Gastrocnemius medialis (tissue), 4 donors: Measurements from ENCODE around the gene CPSF4L. TPM values are rescaled to one million over a fixed set of nuclear protein-coding genes. Genes with fewer than 3 reads are reported as not detected.
A peak's percentile ranks its signal among the peaks of the same experiment; 100 is the strongest.

Experiments
- ATAC-seq, 2 donors: fragments of 150-250 bp; one replicate each; pipeline ENCODE4 v1.9.1; 2016
- DNase-seq, 2 donors: peaks; one replicate each; pipeline ENCODE4 v3.0.0-alpha.2; 2019
- H3K27ac ChIP-seq, 4 donors: fragments of 200-600 bp; sonication (generic); 1 replicate in 1 of 4; 2 replicates in 3 of 4; pipeline ENCODE4 v1.5.1; 2016 to 2018; ENCODE audit warnings: mild to moderate bottlenecking in 2 of 4, moderate library complexity in 1 of 4
- H3K27me3 ChIP-seq, 3 donors: fragments of 200-600 bp; sonication (generic) in 2 of 3; 1 replicate in 1 of 3; 2 replicates in 2 of 3; pipeline versions ENCODE4 v1.5.1 to v1.6.0; 2016 to 2019; ENCODE audit warnings: mild to moderate bottlenecking in 1 of 3, moderate library complexity in 1 of 3
- H3K36me3 ChIP-seq, 2 donors: fragments of 200-600 bp; sonication (generic) in 1 of 2; one replicate each; pipeline ENCODE4 v1.5.1; 2017 to 2018
- H3K4me1 ChIP-seq, 2 donors: fragments of 200-600 bp; sonication (generic) in 1 of 2; one replicate each; pipeline ENCODE4 v1.5.1; 2016 to 2017; ENCODE audit warnings: mild to moderate bottlenecking in 2 of 2
- H3K4me3 ChIP-seq, 4 donors: fragments of 200-600 bp; sonication (generic) in 3 of 4; 1 replicate in 1 of 4; 2 replicates in 3 of 4; pipeline ENCODE4 v1.5.1; 2016 to 2019; ENCODE audit warnings: mild to moderate bottlenecking in 2 of 4
- H3K9me3 ChIP-seq, 3 donors: fragments of 200-600 bp; sonication (generic) in 2 of 3; 1 replicate in 1 of 3; 2 replicates in 2 of 3; pipeline ENCODE4 v1.5.1; 2016 to 2019
- CTCF ChIP-seq, 5 experiments: fragments of 450-650 bp in 3 of 5; fragments of 200-600 bp in 2 of 5; sonication (generic) in 2 of 5; IDR thresholded peaks in 4 of 5; conservative IDR thresholded peaks in 1 of 5; 1 replicate in 4 of 5; 2 replicates in 1 of 5; pipeline ENCODE4 v1.5.1; 2016 to 2019; ENCODE audit warnings: antibody characterized with exemption in 5 of 5, mild to moderate bottlenecking in 3 of 5, moderate library complexity in 3 of 5
- POLR2A ChIP-seq, 2 donors: fragments of 450-650 bp; IDR thresholded peaks; one replicate each; pipeline ENCODE4 v1.6.1; 2017; ENCODE audit warnings: antibody characterized with exemption in 2 of 2, mild to moderate bottlenecking in 2 of 2, moderate library complexity in 2 of 2
- in situ Hi-C, 4 donors: fragments of 200-750 bp; cut with MboI; loops; one replicate each; pipeline versions ENCODE4 v1.15.0 to v1.8.0; 2017; ENCODE audit warnings: low sequenced_read_pairs in 4 of 4
- intact Hi-C: fragments of 100-400 bp; cut with DNase I; formaldehyde crosslinking; loops from one replicate; pipeline ENCODE4 v1.15.1; 2023; ENCODE audit warnings: low total_unique reads
- total RNA-seq, 4 donors: library from RNA; depleted of rRNA; stranded (reverse); fragments of >200 nt; gene quantifications; one replicate each; pipeline versions ENCODE4 v1.1.0 to v1.2.3, GENCODE V29; 2016

CPSF4L gene
- total RNA-seq, 4 donors from 2014 or later: not detected

DNA sequence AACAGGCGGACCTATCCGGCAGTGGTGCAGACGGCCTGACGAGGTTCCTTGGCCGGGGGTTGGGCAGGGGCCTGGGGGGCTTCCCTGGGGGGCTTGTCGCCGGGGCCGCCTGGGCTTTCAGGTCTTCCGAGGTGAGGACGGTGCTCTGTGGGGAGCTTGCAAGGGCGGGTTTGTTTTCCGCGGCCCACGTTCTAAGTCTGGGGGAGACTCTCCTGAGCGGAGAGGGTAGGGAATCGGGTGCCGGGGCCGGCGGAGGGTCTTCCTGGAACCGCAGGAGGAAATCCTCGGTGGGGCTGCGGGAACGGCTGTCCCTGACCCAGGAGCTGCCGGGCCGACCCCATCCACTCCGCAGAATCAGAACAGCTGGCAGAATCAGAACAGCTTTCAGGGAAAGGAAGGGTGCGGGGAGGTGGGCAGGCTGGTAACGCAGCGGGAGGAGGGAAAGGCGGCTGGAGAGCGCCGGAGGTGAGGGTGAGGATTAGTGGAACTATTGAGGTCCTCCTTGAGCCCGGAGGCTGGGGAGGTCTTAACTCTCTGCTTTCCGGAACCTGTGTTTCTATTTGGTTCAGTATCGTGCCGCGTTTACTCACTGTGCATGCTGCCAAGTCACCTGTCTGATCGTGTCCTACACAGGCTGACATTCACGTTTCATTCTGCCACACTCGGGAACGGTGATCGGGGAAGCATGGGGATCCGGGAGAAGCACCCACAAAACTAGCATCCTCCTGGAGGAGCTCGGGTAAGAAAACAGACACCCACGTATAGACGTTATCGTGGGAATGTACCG lies 28.9 kb downstream of the CPSF4L start:
- TF ChIP-seq CTCF (IDR thresholded peaks at IDR 0.05 in 4 of 5, conservative IDR thresholded peaks at IDR 0.05 in 1 of 5) (no peak), POLR2A (IDR thresholded peaks at IDR 0.05) (no peak)
- Histone ChIP-seq H3K4me1 (peaks cover 37 to 48% of the 10 kb centered on the region in 2 donors), H3K27ac (peak overlapping the region; percentile 92 to 97 (median 95)), H3K27me3 (no peaks in the 10 kb centered on the region), H3K4me3 (peak overlapping the region; percentile 89 to 99 (median 96)), H3K9me3 (no peaks in the 10 kb centered on the region), H3K36me3 (peaks cover 0 to 22% of the 10 kb centered on the region in 2 donors)
- intact Hi-C loops: loop anchor here (1.0 kb wide), 2 partner anchors 40 to 80 kb away; partner anchors contain the start of gene CDC42EP4
- in situ Hi-C loops: loop anchor here in 1 of 4 donors (5.0 kb wide), 1 partner anchor 45 kb away; no protein-coding TSS in a partner anchor
- ATAC-seq (peak; percentile 17 to 25), DNase-seq (peak; percentile 11 to 43)

DNA sequence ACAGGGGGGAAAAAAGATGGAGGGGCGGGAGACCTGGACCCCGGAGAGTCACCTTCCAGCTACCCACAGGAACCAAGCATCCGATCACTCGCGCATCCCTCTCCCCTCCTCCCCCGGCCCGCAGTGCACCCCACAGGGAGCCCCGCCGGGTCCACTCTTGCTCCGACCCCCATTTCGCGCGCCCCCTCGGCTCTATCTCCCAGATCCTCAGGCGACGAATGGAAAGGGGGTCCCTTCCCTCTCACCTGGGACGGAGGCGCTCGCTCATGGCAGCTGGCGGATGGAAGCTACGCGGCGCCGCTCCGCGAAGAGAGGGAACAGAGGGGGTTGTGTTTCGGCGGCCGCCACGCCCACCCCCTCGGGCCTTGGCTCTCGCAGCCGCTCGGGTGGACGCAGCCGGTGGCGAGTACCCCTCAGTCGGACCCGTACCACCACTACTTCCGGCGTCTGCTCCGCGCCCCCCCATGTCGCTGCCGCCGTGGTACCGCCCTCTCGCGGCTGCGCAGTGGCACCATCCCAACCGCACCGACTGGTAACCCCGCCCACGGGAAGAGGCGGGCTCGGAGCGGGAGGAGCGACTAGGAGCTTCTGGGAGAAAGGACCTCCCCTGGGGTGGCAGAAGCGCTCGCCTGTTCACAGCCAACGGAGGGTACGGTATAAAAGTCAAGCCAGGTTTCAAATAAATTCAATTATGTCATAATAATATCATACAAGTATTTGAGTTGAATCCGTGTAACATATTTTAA lies 29.7 kb downstream of the CPSF4L start:
- in situ Hi-C loops (loop anchor here in 1 of 4 donors (5.0 kb wide), 1 partner anchor 45 kb away; no protein-coding TSS in a partner anchor), intact Hi-C loops (loop anchor here (1.0 kb wide), 2 partner anchors 40 to 80 kb away; partner anchors contain the start of gene CDC42EP4)
- TF ChIP-seq POLR2A (IDR thresholded peaks at IDR 0.05) (peak; percentile 90 to 91), CTCF (IDR thresholded peaks at IDR 0.05 in 4 of 5, conservative IDR thresholded peaks at IDR 0.05 in 1 of 5) (peak in 4 of 5 experiments; percentile 43 to 63 (median 58))
- peak; percentile 84 to 86 for ATAC-seq
- DNase-seq: peak; percentile 94
- peak overlapping the region; percentile 89 to 99 (median 96) for H3K4me3 ChIP-seq
- peaks cover 44 to 51% of the 10 kb centered on the region in 2 donors for H3K4me1 ChIP-seq
- H3K27ac ChIP-seq: peak overlapping the region; percentile 92 to 97 (median 95)
- no peaks in the 10 kb centered on the region for H3K9me3 ChIP-seq
- no peaks in the 10 kb centered on the region for H3K27me3 ChIP-seq
- H3K36me3 ChIP-seq: peaks cover 0 to 18% of the 10 kb centered on the region in 2 donors

- no peak for ATAC-seq
- in situ Hi-C loops (loop anchor here in 1 of 4 donors (5.0 kb wide), 1 partner anchor 44 kb away; no protein-coding TSS in a partner anchor), intact Hi-C loops (no loop called here)
- Histone ChIP-seq H3K36me3 (peaks cover 0 to 12% of the 10 kb centered on the region in 2 donors), H3K9me3 (no peaks in the 10 kb centered on the region), H3K27me3 (no peaks in the 10 kb centered on the region), H3K4me1 (peaks cover 51 to 57% of the 10 kb centered on the region in 2 donors), H3K27ac (peak overlapping the region; percentile 92 to 97 (median 95)), H3K4me3 (peak overlapping the region; percentile 89 to 99 (median 96))
- DNase-seq: no peak
- TF ChIP-seq CTCF (IDR thresholded peaks at IDR 0.05 in 4 of 5, conservative IDR thresholded peaks at IDR 0.05 in 1 of 5) (no peak), POLR2A (IDR thresholded peaks at IDR 0.05) (no peak)
Measured at GRCh38 chr17:73231395-73231794, 30.3 kb downstream of the CPSF4L start.

- Histone ChIP-seq H3K4me3 (no peak overlapping the region), H3K36me3 (no peaks in the 10 kb centered on the region), H3K27ac (peak overlapping the region; percentile 87 to 97 (median 95)), H3K27me3 (no peaks in the 10 kb centered on the region), H3K4me1 (peaks cover 56 to 57% of the 10 kb centered on the region in 2 donors), H3K9me3 (no peaks in the 10 kb centered on the region)
- intact Hi-C loops (no loop called here), in situ Hi-C loops (loop anchor here in 1 of 4 donors (5.0 kb wide), 1 partner anchor 43 kb away; no protein-coding TSS in a partner anchor)
- ATAC-seq (no peak), DNase-seq (no peak)
- TF ChIP-seq POLR2A (IDR thresholded peaks at IDR 0.05) (no peak), CTCF (IDR thresholded peaks at IDR 0.05 in 4 of 5, conservative IDR thresholded peaks at IDR 0.05 in 1 of 5) (no peak)
Measured at GRCh38 chr17:73230088-73230487, 31.6 kb downstream of the CPSF4L start.
